Activated T-cell treated with anti-CD3 and anti-CD28 coated beads for 1 hour (primary cell): ENCODE measurements around the gene FARSA.
"Not testable (repeated sequence)": the region's sequence is repeated elsewhere in the genome, so short reads cannot be mapped to it uniquely, and the experiment has no call there.

Source experiments
- DNase-seq: peaks from one replicate; pipeline ENCODE4 v3.0.0-alpha.2; 2020; ENCODE audit warnings: low read depth

FARSA gene

GRCh38 chr19:12890787-12891552 is 42.5 kb downstream of the FARSA start, which contains the start of gene GCDH:
Gene GCDH, plus strand, starts transcription at chr19:12891160. Its CDS starts 145 bp downstream, at chr19:12891305.
- DNase-seq = peak; percentile 90

- DNase-seq = not testable (repeated sequence)
Observed at GRCh38 chr19:12890299-12890786, 43.2 kb downstream of the FARSA start.

- no peak for DNase-seq
Observed at GRCh38 chr19:12888006-12888603, 45.4 kb downstream of the FARSA start.

- DNase-seq = no peak
Observed at GRCh38 chr19:12886969-12887747, 46.4 kb downstream of the FARSA start, which contains the start of gene KLF1. Gene KLF1, minus strand, starts transcription at chr19:12887201. Its CDS starts 61 bp downstream, at chr19:12887140.

- DNase-seq = no peak
Observed at GRCh38 chr19:12886651-12886968, 46.9 kb downstream of the FARSA start.

- no peak for DNase-seq
Observed at GRCh38 chr19:12885749-12886650, 47.5 kb downstream of the FARSA start.

- peak; percentile 81 for DNase-seq
Observed at GRCh38 chr19:12884926-12885748, 48.4 kb downstream of the FARSA start.

GRCh38 chr19:12884627-12884925 is 48.9 kb downstream of the FARSA start:
- DNase-seq = no peak

GRCh38 chr19:12884202-12884601 is 49.3 kb downstream of the FARSA start:
- DNase-seq = no peak

GRCh38 chr19:12882589-12882988 is 50.9 kb downstream of the FARSA start:
- DNase-seq = no peak

GRCh38 chr19:12881172-12881808 is 52.2 kb downstream of the FARSA start, which contains the start of gene DNASE2:
Gene DNASE2, minus strand, starts transcription at chr19:12881449. Its CDS starts 74 bp downstream, at chr19:12881375.
- DNase-seq = peak; percentile 83

GRCh38 chr19:12880551-12881171 is 52.9 kb downstream of the FARSA start:
- DNase-seq = no peak

- DNase-seq = no peak
Observed at GRCh38 chr19:12875086-12875485, 58.4 kb downstream of the FARSA start.

GRCh38 chr19:12873891-12874745 is 59.4 kb downstream of the FARSA start:
- DNase-seq = no peak

GRCh38 chr19:12872941-12873890 is 60.3 kb downstream of the FARSA start:
- no peak for DNase-seq
